Camera-type eye (tissue), 1 donor: ENCODE data around the gene WDR64. TPM values are rescaled to one million over a fixed set of nuclear protein-coding genes. Genes with fewer than 3 reads are reported as not detected.

Experiments
- total RNA-seq: library from RNA; depleted of rRNA; stranded (reverse); fragments of >200 nt; gene quantifications from one replicate; pipeline ENCODE4 v1.2.3, GENCODE V29; 2014

WDR64 gene
- 1.3 TPM for total RNA-seq

GRCh38 chr1:241652012-241652411 lies at the start of gene WDR64:
WDR64 (plus strand) TSS chr1:241652281; CDS start chr1:241652485, 204 bp downstream.

GRCh38 chr1:241640149-241640866 lies 11.8 kb upstream of the WDR64 start, which contains the start of the genes CHML and OPN3:
CHML (minus strand) TSS chr1:241640369; CDS start chr1:241635766, 4,603 bp downstream.
OPN3 (minus strand) TSS chr1:241640369; CDS start chr1:241640254, 115 bp downstream.

DNA sequence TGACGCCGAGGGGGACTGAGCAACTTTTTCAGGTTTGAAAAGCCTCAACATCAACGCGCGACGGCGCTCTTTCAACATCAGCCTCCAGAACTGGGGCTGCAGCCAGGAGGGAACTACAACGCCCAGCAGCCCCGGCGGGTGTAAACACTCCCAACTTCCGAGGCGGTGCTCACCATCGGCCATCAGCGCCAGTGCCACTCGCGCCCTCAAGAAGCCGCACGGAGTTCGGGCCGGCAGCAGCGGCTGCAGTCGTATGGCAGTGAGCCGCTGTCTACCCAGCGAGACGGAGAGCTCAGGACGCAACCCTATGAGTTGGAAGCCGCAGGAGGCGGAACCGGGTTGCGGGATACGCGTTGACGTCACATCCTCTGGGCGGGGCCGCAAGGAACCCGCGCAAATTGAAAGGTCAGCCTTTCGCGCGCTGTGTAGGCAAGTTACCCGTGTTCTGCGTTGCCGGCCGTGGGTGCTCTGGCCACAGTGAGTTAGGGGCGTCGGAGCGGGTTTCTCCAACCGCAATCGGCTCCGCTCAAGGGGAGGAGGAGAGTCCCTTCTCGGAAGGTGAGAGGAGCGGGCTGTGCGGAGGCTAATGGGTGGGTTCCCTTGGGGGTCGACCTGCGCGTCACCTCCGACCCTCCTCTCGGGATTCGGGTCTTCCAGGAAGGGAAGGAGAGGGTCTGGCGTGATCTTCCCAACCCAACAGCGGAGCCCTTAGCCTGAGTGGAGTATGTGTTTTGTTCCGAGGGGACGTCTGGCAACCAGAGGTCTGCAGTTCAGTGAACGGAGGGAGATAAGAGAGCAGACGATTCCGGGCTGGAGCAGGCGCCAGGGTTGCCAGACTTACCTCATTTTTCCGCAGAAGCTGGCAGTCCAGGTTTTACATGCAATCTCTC lies 196.0 kb downstream of the WDR64 start, which contains the start of gene EXO1:
Gene EXO1 (plus strand): TSS at position 409 of the 890 bp plus-strand sequence. CDS start 2,222 bp downstream, outside the sequence.

Other genes with a start within 250 kb of the WDR64 start
- 53.0 TPM for gene FH, start 132.5 kb upstream of the WDR64 start, total RNA-seq
- gene KMO, start 119.9 kb upstream of the WDR64 start, total RNA-seq = 12.8 TPM
- gene CHML, start 11.9 kb upstream of the WDR64 start, total RNA-seq = 31.4 TPM
- gene OPN3, start 11.9 kb upstream of the WDR64 start, total RNA-seq = 15.8 TPM
- gene EXO1, start 195.9 kb downstream of the WDR64 start, total RNA-seq = 4.3 TPM